WTC11 (cell line): ENCODE measurements around the gene HTATIP2. TPM values are rescaled to one million over a fixed set of nuclear protein-coding genes. Genes with fewer than 3 reads are reported as not detected.
A peak's percentile ranks its signal among the peaks of the same experiment; 100 is the strongest.

Source experiments
- ATAC-seq: fragments of 200-7000 bp; cut with Tn5 transposase; 2 replicates; pipeline ENCODE4 v1.10.0; 2021; ENCODE audit warnings: mild to moderate bottlenecking, moderate library complexity
- CTCF ChIA-PET: fragments of 300-600 bp; sonication (Branson Sonifier 250); formaldehyde crosslinking; loops from one replicate; lab custom pipeline; 2021; ENCODE audit warnings: antibody characterized with exemption; lab: Charles Lee
- POLR2A ChIA-PET: fragments of 350-600 bp; sonication (Branson Sonifier 250); formaldehyde crosslinking; loops from one replicate; lab custom pipeline; 2021; ENCODE audit warnings: antibody characterized with exemption; lab: Charles Lee
- DNase-seq: peaks from one replicate; pipeline ENCODE4 v3.0.0; 2021; ENCODE audit warnings: low spot score
- H3K27ac Mint-ChIP-seq: 2 replicates; pipeline ENCODE4 v1.8.0; 2021; ENCODE audit warnings: mixed read lengths
- H3K27me3 Mint-ChIP-seq: 2 replicates; pipeline ENCODE4 v1.8.0; 2021; ENCODE audit warnings: low read depth, mild to moderate bottlenecking, moderate library complexity, mixed read lengths
- H3K36me3 Mint-ChIP-seq: 2 replicates; pipeline ENCODE4 v1.8.0; 2021; ENCODE audit warnings: mixed read lengths
- H3K4me1 Mint-ChIP-seq: 2 replicates; pipeline ENCODE4 v1.8.0; 2022; ENCODE audit warnings: mixed read lengths
- H3K4me3 Mint-ChIP-seq: 2 replicates; pipeline ENCODE4 v1.8.0; 2021; ENCODE audit warnings: mild to moderate bottlenecking, moderate library complexity, mixed read lengths
- H3K9me3 Mint-ChIP-seq: 2 replicates; pipeline ENCODE4 v1.8.0; 2021; ENCODE audit warnings: mixed read lengths
- ARID4B ChIP-seq: sonication (generic); formaldehyde crosslinking; IDR thresholded peaks from 2 replicates; pipeline ENCODE4 v1.8.0; 2023; ENCODE audit warnings: missing genetic modification reagents, mild to moderate bottlenecking, borderline replicate concordance
- CBFB ChIP-seq: sonication (generic); formaldehyde crosslinking; IDR thresholded peaks from 2 replicates; pipeline ENCODE4 v1.8.1; 2022; ENCODE audit warnings: mild to moderate bottlenecking, low read depth, missing genetic modification reagents
- FOXP4 ChIP-seq: sonication (generic); formaldehyde crosslinking; IDR thresholded peaks from 2 replicates; pipeline ENCODE4 v1.8.0; 2022; ENCODE audit warnings: mild to moderate bottlenecking, missing genetic modification reagents
- HMGA2 ChIP-seq: fragments of 250-450 bp; sonication (Bioruptor Pico); IDR thresholded peaks from 2 replicates; pipeline ENCODE4 v1.4.0; 2021; ENCODE audit warnings: mild to moderate bottlenecking, moderate library complexity
- MAX ChIP-seq: sonication (generic); formaldehyde crosslinking; IDR thresholded peaks from 2 replicates; pipeline ENCODE4 v1.8.0; 2022; ENCODE audit warnings: mild to moderate bottlenecking, missing genetic modification reagents
- NFATC4 ChIP-seq: fragments of 250-450 bp; sonication (Bioruptor Pico); IDR thresholded peaks from 2 replicates; pipeline ENCODE4 v1.9.0; 2021; ENCODE audit warnings: mild to moderate bottlenecking
- NFE2L1 ChIP-seq: sonication (generic); formaldehyde crosslinking; IDR thresholded peaks from 2 replicates; pipeline ENCODE4 v1.8.1; 2023; ENCODE audit warnings: missing genetic modification reagents
- PRRX2 ChIP-seq: fragments of 250-450 bp; sonication (Bioruptor Pico); IDR thresholded peaks from 2 replicates; pipeline ENCODE4 v1.8.0; 2021; ENCODE audit warnings: mild to moderate bottlenecking
- RELA ChIP-seq: sonication (generic); formaldehyde crosslinking; IDR thresholded peaks from 2 replicates; pipeline ENCODE4 v1.8.1; 2022; ENCODE audit warnings: missing genetic modification reagents, mild to moderate bottlenecking, borderline replicate concordance
- RORB ChIP-seq: fragments of 250-450 bp; sonication (Bioruptor Pico); IDR thresholded peaks from 2 replicates; pipeline ENCODE4 v1.9.0; 2021; ENCODE audit warnings: mild to moderate bottlenecking
- USF2 ChIP-seq: sonication (generic); formaldehyde crosslinking; IDR thresholded peaks from 2 replicates; pipeline ENCODE4 v1.8.1; 2023; ENCODE audit warnings: mild to moderate bottlenecking, missing genetic modification reagents, moderate library complexity
- ZNF121 ChIP-seq: sonication (generic); formaldehyde crosslinking; IDR thresholded peaks from 2 replicates; pipeline ENCODE4 v1.8.0; 2023; ENCODE audit warnings: missing genetic modification reagents
- ZNF281 ChIP-seq: sonication (generic); formaldehyde crosslinking; IDR thresholded peaks from 2 replicates; pipeline ENCODE4 v1.8.0; 2023; ENCODE audit warnings: mild to moderate bottlenecking, missing genetic modification reagents
- ZNF423 ChIP-seq: fragments of 250-450 bp; sonication (Bioruptor Pico); IDR thresholded peaks from 2 replicates; pipeline ENCODE4 v2.1.2; 2022; ENCODE audit warnings: mild to moderate bottlenecking, moderate library complexity
- ZSCAN18 ChIP-seq: fragments of 250-450 bp; sonication (Bioruptor Pico); IDR thresholded peaks from 2 replicates; pipeline ENCODE4 v2.1.2; 2022; ENCODE audit warnings: mild to moderate bottlenecking, moderate library complexity
- total RNA-seq: library from RNA; stranded (reverse); gene quantifications from 3 replicates; pipeline ENCODE4 v1.2.3, GENCODE V29; 2021

The HTATIP2 gene
- total RNA-seq, 1 experiment from 2014 or later, result 32.7 TPM

- Mint-ChIP-seq H3K4me1 (peaks cover 10% of the 10 kb centered on the region), H3K9me3 (no peaks in the 10 kb centered on the region), H3K27ac (peak overlapping the region; percentile 97), H3K36me3 (peaks cover 19% of the 10 kb centered on the region), H3K4me3 (peak overlapping the region; percentile 97), H3K27me3 (no peaks in the 10 kb centered on the region)
- TF ChIP-seq ARID4B (CRISPR knock-in tag) (no peak), ZSCAN18 (CRISPR knock-in tag) (no peak), PRRX2 (no peak), RORB (CRISPR knock-in tag) (no peak), ZNF121 (CRISPR knock-in tag) (no peak), ZNF423 (0 out of 2 replicates have a peak, but pooled peaks have one; percentile 10), ZNF281 (CRISPR knock-in tag) (no peak), CBFB (CRISPR knock-in tag) (no peak), NFE2L1 (CRISPR knock-in tag) (no peak)
- no peak for DNase-seq
- ChIA-PET POLR2A (no interaction called here), CTCF (interaction anchor here (1.9 to 2.0 kb wide), 2 partner anchors 9 to 222 kb away, joined by 7 to 11 read pairs; no protein-coding TSS in a partner anchor)
- ATAC-seq, result no peak; the same call in 1 of the 2 replicates
Measured at GRCh38 chr11:20388096-20389055, 24.9 kb downstream of the HTATIP2 start.

GRCh38 chr11:20397281-20397680, 33.8 kb downstream of the HTATIP2 start:
- no peaks in the 10 kb centered on the region for H3K9me3 Mint-ChIP-seq
- CTCF ChIA-PET, result interaction anchor here (0.6 to 5.1 kb wide), 11 partner anchors 9 to 358 kb away, joined by 3 to 39 read pairs (median 4); no protein-coding TSS in a partner anchor
- DNase-seq (no peak), ATAC-seq (peak; percentile 74)
- H3K4me3 Mint-ChIP-seq, result no peak overlapping the region
- no peak overlapping the region for H3K27ac Mint-ChIP-seq
- H3K36me3 Mint-ChIP-seq, result peaks cover 36% of the 10 kb centered on the region
- H3K27me3 Mint-ChIP-seq, result no peaks in the 10 kb centered on the region
- POLR2A ChIA-PET, result no interaction called here
- no peaks in the 10 kb centered on the region for H3K4me1 Mint-ChIP-seq
- TF ChIP-seq MAX (no peak), NFATC4 (CRISPR knock-in tag) (no peak), FOXP4 (CRISPR knock-in tag) (no peak), USF2 (CRISPR knock-in tag) (no peak), ARID4B (CRISPR knock-in tag) (no peak), HMGA2 (CRISPR knock-in tag) (no peak), RELA (no peak)
